Neuron (in vitro differentiated cells): ENCODE data around the gene NPIPA2.
"Not testable (repeated sequence)": the region's sequence is repeated elsewhere in the genome, so short reads cannot be mapped to it uniquely, and the experiment has no call there.

Source experiments
- H2AFZ ChIP-seq: one replicate; pipeline ENCODE4 v1.6.1; 2013; ENCODE audit warnings: low read depth, mild to moderate bottlenecking, inconsistent platforms, low read length, moderate library complexity
- H3K27me3 ChIP-seq: one replicate; pipeline ENCODE4 v1.6.1; 2013; ENCODE audit warnings: low read length; ENCODE audit not compliant: insufficient read depth
- H3K36me3 ChIP-seq: one replicate; pipeline ENCODE4 v1.6.1; 2013; ENCODE audit warnings: low read length; ENCODE audit not compliant: insufficient read depth
- H3K4me1 ChIP-seq: one replicate; pipeline ENCODE4 v1.6.1; 2013; ENCODE audit warnings: low read length; ENCODE audit not compliant: insufficient read depth
- H3K4me3 ChIP-seq: 2 replicates; pipeline ENCODE4 v1.5.1; 2013; ENCODE audit warnings: mild to moderate bottlenecking, low read length, moderate library complexity
- H3K9me3 ChIP-seq: one replicate; pipeline ENCODE4 v1.6.1; 2013; ENCODE audit warnings: low read length

The NPIPA2 gene

DNA sequence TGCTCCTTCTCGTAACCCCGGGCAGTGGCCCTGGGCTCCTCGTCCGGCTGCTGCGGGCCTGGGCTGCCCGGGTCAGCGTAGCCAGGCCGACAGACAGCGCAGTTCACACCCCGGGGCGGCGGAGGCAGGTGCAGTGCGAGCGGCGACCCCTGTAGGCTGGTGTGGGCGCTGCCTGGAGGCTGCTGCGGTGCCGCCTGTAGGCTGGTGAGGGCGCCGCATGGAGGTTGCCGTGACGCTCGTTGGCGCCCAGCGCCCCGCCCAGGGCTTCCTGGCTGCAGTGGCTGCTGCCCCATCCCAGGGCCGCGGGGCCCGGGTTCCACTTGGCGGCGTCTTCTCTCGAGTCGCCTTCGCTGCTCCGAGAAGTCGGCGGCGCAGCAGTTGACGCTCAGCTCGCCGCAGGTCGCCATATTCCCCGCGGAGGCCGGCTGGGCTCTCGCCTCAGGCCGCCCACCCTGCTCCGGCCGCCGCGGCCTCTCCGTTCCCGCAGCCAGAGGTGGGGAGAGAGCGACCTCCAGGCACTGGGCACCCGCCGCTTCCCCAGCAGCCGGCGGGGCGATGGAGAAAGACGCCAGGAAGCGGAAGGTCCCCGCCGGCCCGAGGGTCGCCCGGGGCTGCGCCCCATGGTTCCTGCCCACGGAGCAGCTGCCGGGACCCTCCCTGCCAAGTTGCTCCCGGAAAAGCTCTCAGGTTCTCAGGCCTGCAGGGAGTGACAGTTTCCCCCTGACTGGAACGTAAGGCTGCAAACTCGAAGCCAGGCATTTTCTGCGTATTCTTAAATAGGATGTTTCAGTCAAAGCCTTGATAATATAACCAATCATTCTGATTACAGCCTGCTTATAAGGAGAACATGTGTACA lies at the start of gene NPIPA2:
TSS of gene NPIPA2 (plus strand) at position 261 of the 856 bp plus-strand sequence. CDS start 5,533 bp downstream, outside the sequence.
- not testable (repeated sequence) for H2AFZ ChIP-seq, H3K4me3 ChIP-seq, H3K27me3 ChIP-seq, H3K9me3 ChIP-seq, H3K4me1 ChIP-seq, H3K36me3 ChIP-seq

DNA sequence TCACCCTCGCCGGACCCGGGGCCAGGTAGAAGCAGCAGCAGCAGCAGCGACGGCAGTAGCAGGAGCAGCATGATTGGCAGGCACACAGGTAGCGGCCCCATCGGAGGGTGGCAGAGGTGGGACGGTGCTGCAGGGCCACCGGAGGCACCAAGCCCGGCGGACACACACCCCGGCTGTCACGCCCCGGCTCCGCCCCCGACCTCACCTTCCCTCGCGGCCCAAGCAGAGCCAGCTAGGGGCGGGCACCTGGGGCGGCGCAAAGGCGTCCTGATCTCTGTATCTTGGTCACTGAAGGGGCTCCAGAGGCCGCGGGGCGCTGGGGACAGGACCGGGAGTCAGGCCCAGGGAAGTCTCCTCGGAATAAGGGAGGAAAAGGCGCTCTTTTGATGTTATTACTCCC lies 48.2 kb upstream of the NPIPA2 start, which contains the start of gene PLA2G10:
TSS of gene PLA2G10 (minus strand) at position 180 of the 400 bp plus-strand sequence. CDS start at position 101, 79 bp downstream.
- H3K9me3 ChIP-seq, H2AFZ ChIP-seq, H3K4me3 ChIP-seq, H3K36me3 ChIP-seq, H3K27me3 ChIP-seq, H3K4me1 ChIP-seq: not testable (repeated sequence)

DNA sequence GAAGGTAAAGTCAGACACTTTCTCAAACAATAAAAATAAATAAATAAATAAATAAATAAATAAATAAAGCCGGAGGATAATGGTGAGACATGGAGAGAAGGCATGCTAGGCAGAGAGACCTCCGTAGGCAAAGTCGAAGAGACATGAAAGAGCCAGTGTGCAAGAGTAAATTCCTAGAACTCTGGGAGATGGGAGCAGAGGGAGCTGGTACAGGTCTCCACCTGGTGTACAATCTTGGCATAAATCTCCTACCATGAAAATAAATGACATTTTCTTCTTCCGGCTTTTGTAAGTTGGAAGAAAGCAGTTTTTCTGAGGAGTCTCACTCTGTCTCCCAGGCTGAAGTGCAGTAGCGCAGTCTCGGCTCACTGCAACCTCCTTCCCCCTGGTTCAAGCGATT lies 40.5 kb upstream of the NPIPA2 start:
- H3K27me3 ChIP-seq, H3K4me3 ChIP-seq, H3K4me1 ChIP-seq, H3K9me3 ChIP-seq, H3K36me3 ChIP-seq, H2AFZ ChIP-seq: not testable (repeated sequence)

DNA sequence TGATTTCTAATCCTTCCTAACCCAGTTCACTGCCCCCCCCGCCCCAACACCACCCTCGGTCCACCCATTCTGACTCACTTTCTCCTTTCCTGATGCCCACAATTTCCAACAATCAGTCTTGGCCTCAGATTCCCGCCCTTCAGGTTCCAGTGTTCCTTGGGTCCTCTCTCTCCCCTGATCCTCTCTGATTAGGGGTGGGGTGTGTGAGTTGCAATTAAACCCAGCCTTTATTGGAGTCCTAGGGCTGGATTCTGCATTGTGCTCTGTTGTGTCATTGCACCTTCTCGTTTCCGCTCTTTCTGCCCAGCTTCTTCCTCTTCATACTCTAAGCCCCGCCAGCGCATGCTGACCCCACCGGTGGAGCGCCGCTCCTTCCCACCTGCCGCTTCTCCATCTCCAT lies 39.7 kb upstream of the NPIPA2 start:
- H3K36me3 ChIP-seq, H3K4me1 ChIP-seq, H3K27me3 ChIP-seq, H3K4me3 ChIP-seq, H2AFZ ChIP-seq, H3K9me3 ChIP-seq: not testable (repeated sequence)

DNA sequence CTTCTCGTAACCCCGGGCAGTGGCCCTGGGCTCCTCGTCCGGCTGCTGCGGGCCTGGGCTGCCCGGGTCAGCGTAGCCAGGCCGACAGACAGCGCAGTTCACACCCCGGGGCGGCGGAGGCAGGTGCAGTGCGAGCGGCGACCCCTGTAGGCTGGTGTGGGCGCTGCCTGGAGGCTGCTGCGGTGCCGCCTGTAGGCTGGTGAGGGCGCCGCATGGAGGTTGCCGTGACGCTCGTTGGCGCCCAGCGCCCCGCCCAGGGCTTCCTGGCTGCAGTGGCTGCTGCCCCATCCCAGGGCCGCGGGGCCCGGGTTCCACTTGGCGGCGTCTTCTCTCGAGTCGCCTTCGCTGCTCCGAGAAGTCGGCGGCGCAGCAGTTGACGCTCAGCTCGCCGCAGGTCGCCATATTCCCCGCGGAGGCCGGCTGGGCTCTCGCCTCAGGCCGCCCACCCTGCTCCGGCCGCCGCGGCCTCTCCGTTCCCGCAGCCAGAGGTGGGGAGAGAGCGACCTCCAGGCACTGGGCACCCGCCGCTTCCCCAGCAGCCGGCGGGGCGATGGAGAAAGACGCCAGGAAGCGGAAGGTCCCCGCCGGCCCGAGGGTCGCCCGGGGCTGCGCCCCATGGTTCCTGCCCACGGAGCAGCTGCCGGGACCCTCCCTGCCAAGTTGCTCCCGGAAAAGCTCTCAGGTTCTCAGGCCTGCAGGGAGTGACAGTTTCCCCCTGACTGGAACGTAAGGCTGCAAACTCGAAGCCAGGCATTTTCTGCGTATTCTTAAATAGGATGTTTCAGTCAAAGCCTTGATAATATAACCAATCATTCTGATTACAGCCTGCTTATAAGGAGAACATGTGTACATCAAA lies 38.9 kb upstream of the NPIPA2 start, which contains the start of gene NPIPA3:
TSS of gene NPIPA3 (plus strand) at position 256 of the 856 bp plus-strand sequence. CDS start 5,533 bp downstream, outside the sequence.
- not testable (repeated sequence) for H3K4me3 ChIP-seq, H3K4me1 ChIP-seq, H3K27me3 ChIP-seq, H3K36me3 ChIP-seq, H3K9me3 ChIP-seq, H2AFZ ChIP-seq

DNA sequence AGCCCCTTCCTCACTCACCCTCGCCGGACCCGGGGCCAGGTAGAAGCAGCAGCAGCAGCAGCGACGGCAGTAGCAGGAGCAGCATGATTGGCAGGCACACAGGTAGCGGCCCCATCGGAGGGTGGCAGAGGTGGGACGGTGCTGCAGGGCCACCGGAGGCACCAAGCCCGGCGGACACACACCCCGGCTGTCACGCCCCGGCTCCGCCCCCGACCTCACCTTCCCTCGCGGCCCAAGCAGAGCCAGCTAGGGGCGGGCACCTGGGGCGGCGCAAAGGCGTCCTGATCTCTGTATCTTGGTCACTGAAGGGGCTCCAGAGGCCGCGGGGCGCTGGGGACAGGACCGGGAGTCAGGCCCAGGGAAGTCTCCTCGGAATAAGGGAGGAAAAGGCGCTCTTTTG lies 9.1 kb upstream of the NPIPA2 start:
- not testable (repeated sequence) for H3K9me3 ChIP-seq, H3K4me1 ChIP-seq, H3K27me3 ChIP-seq, H3K4me3 ChIP-seq, H2AFZ ChIP-seq, H3K36me3 ChIP-seq

DNA sequence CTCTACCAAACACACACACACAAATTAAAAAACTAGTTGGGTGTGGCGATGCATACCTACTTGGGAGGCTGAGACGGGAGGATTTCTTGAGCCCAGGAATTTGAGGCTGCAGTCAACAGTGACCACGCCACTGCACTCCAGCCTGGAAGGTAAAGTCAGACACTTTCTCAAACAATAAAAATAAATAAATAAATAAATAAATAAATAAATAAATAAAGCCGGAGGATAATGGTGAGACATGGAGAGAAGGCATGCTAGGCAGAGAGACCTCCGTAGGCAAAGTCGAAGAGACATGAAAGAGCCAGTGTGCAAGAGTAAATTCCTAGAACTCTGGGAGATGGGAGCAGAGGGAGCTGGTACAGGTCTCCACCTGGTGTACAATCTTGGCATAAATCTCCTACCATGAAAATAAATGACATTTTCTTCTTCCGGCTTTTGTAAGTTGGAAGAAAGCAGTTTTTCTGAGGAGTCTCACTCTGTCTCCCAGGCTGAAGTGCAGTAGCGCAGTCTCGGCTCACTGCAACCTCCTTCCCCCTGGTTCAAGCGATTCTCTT lies 1.4 kb upstream of the NPIPA2 start:
- H3K4me3 ChIP-seq, H3K36me3 ChIP-seq, H2AFZ ChIP-seq, H3K27me3 ChIP-seq, H3K9me3 ChIP-seq, H3K4me1 ChIP-seq: not testable (repeated sequence)

DNA sequence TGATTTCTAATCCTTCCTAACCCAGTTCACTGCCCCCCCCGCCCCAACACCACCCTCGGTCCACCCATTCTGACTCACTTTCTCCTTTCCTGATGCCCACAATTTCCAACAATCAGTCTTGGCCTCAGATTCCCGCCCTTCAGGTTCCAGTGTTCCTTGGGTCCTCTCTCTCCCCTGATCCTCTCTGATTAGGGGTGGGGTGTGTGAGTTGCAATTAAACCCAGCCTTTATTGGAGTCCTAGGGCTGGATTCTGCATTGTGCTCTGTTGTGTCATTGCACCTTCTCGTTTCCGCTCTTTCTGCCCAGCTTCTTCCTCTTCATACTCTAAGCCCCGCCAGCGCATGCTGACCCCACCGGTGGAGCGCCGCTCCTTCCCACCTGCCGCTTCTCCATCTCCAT lies 539 bp upstream of the NPIPA2 start:
- not testable (repeated sequence) for H3K4me3 ChIP-seq, H3K9me3 ChIP-seq, H3K36me3 ChIP-seq, H3K27me3 ChIP-seq, H3K4me1 ChIP-seq, H2AFZ ChIP-seq

DNA sequence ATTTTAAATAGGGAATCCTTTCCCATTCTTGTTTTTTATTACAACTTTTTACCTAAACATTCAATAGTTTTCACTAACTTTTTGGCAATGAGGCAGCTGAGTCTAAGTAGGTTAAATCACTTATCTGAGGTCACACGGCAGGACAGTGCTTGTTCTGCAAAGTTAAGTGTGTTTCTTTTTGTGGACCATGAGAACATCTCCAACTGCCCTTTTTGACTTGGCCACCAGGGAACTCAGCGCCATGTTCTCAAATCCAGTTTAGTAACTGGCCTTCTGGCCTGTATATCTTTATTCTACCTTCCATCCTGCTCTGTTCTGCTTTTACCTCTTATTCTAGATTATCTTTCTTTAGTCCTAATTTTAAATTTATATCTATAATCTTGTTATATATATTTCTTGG lies 31.3 kb downstream of the NPIPA2 start:
- H2AFZ ChIP-seq, H3K4me3 ChIP-seq, H3K4me1 ChIP-seq, H3K27me3 ChIP-seq, H3K9me3 ChIP-seq, H3K36me3 ChIP-seq: not testable (repeated sequence)

DNA sequence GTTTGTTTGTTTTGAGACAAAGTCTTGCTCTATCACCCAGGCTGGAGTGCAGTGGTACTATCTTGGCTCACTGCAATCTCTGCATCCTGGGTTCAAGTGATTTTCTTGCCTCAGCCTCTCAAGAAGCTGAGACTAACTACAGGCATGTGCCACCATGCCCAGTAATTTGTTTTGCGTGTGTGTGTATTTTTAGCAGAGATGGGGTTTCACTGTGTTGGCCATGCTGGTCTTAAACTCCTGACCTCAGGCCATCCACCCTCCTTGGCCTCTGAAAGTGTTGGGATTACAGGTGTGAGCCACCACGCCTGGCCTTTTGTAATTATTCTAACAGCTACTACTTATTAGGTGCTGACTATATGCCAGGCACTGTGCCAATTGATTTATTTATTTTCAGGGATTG lies 33.3 kb downstream of the NPIPA2 start:
- H3K36me3 ChIP-seq, H3K4me3 ChIP-seq, H3K27me3 ChIP-seq, H2AFZ ChIP-seq, H3K9me3 ChIP-seq, H3K4me1 ChIP-seq: not testable (repeated sequence)

DNA sequence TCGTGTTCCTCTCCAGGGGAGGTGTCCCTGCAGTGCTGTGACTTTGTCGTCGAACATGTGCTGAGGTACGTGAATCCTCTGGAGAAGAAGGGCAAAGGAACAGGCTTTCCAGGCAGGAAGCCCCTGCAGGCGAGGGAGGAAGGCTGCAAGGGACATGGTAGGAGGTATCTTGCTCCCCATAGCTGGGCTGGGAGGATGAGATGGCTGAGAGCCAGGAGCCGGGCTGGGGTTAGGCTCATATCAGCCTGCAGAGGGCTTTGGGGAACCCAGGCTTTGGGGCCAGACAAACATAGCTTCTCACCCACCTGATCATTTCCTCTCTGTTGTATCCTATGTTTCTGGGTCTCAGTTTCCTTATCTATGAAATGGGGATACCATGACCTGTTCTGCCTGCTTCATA lies 34.4 kb downstream of the NPIPA2 start:
- not testable (repeated sequence) for H3K4me1 ChIP-seq, H3K36me3 ChIP-seq, H3K9me3 ChIP-seq, H2AFZ ChIP-seq, H3K27me3 ChIP-seq, H3K4me3 ChIP-seq

DNA sequence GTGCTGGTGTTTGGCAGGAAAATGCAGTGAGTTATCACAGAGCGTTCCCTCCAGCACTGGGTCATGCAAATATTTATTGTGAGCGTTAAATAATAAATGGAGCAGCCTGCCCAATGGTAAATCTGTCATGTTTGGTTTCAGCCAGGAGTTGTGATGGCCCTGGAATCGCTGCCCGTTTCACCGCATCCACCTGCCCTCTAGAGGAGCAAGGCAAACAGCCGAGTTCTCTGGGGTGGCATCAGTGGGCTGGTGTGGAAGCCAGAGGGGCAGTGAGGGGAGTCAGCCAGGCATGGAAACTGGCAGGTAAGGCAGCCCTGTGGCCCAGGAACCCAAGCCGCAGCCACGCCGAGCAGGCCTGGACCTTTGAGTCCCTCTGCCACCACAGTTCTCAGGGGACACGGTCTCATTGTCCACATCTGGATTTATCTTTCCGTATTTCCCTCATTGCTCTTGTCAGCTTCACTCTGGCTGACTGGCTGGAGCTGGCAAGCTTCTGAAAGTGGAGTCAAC lies 37.1 kb downstream of the NPIPA2 start:
- H3K9me3 ChIP-seq, H3K27me3 ChIP-seq, H3K4me1 ChIP-seq, H3K4me3 ChIP-seq, H2AFZ ChIP-seq, H3K36me3 ChIP-seq: not testable (repeated sequence)

DNA sequence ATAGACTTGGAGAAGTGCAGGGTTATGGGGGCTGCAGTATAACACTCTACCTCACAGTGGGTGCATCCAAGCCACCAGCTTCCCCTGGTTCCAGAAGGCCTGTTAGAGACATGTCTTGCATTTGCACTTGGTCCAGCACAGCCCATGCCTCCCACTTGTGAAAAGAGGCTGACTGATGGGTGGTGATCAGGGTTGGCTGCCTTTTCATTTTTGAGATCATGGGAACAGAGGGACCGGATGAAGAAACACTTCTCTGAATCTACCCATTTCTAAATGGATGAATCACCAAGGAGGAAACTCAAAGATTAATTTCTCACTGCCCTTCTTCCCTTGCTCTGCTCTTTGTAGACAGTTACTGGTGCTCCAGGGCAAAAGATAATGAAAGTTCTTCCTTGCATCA lies 43.8 kb downstream of the NPIPA2 start:
- not testable (repeated sequence) for H3K36me3 ChIP-seq, H2AFZ ChIP-seq, H3K4me1 ChIP-seq, H3K27me3 ChIP-seq, H3K9me3 ChIP-seq, H3K4me3 ChIP-seq
